H9 (cell line): ENCODE results near the gene ZNF831. TPM values are rescaled to one million over a fixed set of nuclear protein-coding genes. Genes with fewer than 3 reads are reported as not detected.

Experiments used
- DNase-seq: peaks from one replicate; pipeline ENCODE4 v3.0.0-alpha.2; 2017
- H2AFZ ChIP-seq: one replicate; pipeline ENCODE4 v1.6.1; 2013; ENCODE audit warnings: mild to moderate bottlenecking, low read length, control low read depth, moderate library complexity
- H2AK5ac ChIP-seq: 2 replicates; pipeline ENCODE4 v1.6.1; 2013; ENCODE audit warnings: low read length, control low read depth, mixed read lengths; ENCODE audit not compliant: insufficient read length
- H2BK120ac ChIP-seq: one replicate; pipeline ENCODE4 v1.6.1; 2013; ENCODE audit warnings: low read depth, mild to moderate bottlenecking, low read length, control low read depth, inconsistent platforms; ENCODE audit not compliant: poor library complexity, severe bottlenecking
- H2BK12ac ChIP-seq: 2 replicates; pipeline ENCODE4 v1.6.1; 2013; ENCODE audit warnings: low read length, control low read depth, mixed read lengths, low read depth; ENCODE audit not compliant: insufficient read length
- H2BK15ac ChIP-seq: 2 replicates; pipeline ENCODE4 v1.6.1; 2013; ENCODE audit warnings: low read depth, low read length, control low read depth
- H2BK20ac ChIP-seq: one replicate; pipeline ENCODE4 v1.6.1; 2013; ENCODE audit warnings: low read depth, mild to moderate bottlenecking, low read length, control low read depth, inconsistent platforms; ENCODE audit not compliant: poor library complexity, severe bottlenecking
- H2BK5ac ChIP-seq: 2 replicates; pipeline ENCODE4 v1.6.1; 2013; ENCODE audit warnings: low read length, control low read depth, mixed read lengths; ENCODE audit not compliant: insufficient read length
- H3K14ac ChIP-seq: 2 replicates; pipeline ENCODE4 v1.6.1; 2013; ENCODE audit warnings: low read length, control low read depth; ENCODE audit not compliant: insufficient read depth
- H3K18ac ChIP-seq: 2 replicates; pipeline ENCODE4 v1.6.1; 2013; ENCODE audit warnings: low read depth, mild to moderate bottlenecking, mixed read lengths, low read length, control low read depth; ENCODE audit not compliant: insufficient read length
- H3K23ac ChIP-seq: 2 replicates; pipeline ENCODE4 v1.6.1; 2013; ENCODE audit warnings: low read length, control low read depth, mixed read lengths, low read depth; ENCODE audit not compliant: insufficient read length
- H3K23me2 ChIP-seq: 2 replicates; pipeline ENCODE4 v1.6.1; 2013; ENCODE audit warnings: low read depth, mild to moderate bottlenecking, mixed read lengths, low read length, control low read depth; ENCODE audit not compliant: insufficient read length, poor library complexity, severe bottlenecking
- H3K27ac ChIP-seq: 2 replicates; pipeline ENCODE4 v1.5.1; 2013; ENCODE audit warnings: low read length, control low read depth, mixed read lengths, low read depth; ENCODE audit not compliant: insufficient read length
- H3K27me3 ChIP-seq: 2 replicates; pipeline ENCODE4 v1.6.1; 2013; ENCODE audit warnings: low read length, control low read depth, inconsistent platforms; ENCODE audit not compliant: insufficient read depth
- H3K4ac ChIP-seq: 2 replicates; pipeline ENCODE4 v1.6.1; 2013; ENCODE audit warnings: low read depth, mild to moderate bottlenecking, control low read depth, inconsistent platforms, low read length, moderate library complexity
- H3K4me1 ChIP-seq: 2 replicates; pipeline ENCODE4 v1.6.1; 2013; ENCODE audit warnings: low read length, control low read depth, inconsistent platforms; ENCODE audit not compliant: insufficient read depth
- H3K4me2 ChIP-seq: 2 replicates; pipeline ENCODE4 v1.6.1; 2013; ENCODE audit warnings: low read length, control low read depth, mixed read lengths; ENCODE audit not compliant: insufficient read length, insufficient read depth
- H3K56ac ChIP-seq: 2 replicates; pipeline ENCODE4 v1.6.1; 2013; ENCODE audit warnings: low read depth, mild to moderate bottlenecking, mixed read lengths, low read length, control low read depth; ENCODE audit not compliant: insufficient read length
- H3K79me1 ChIP-seq: 2 replicates; pipeline ENCODE4 v1.6.1; 2013; ENCODE audit warnings: low read depth, mild to moderate bottlenecking, moderate library complexity, low read length, control low read depth, inconsistent platforms; ENCODE audit not compliant: insufficient read depth, poor library complexity, severe bottlenecking
- H3K79me2 ChIP-seq: 2 replicates; pipeline ENCODE4 v1.6.1; 2013; ENCODE audit warnings: low read length, control low read depth, inconsistent platforms; ENCODE audit not compliant: insufficient read depth
- H3K9ac ChIP-seq: 2 replicates; pipeline ENCODE4 v1.6.1; 2013; ENCODE audit warnings: low read length, control low read depth, mixed read lengths; ENCODE audit not compliant: insufficient read length; ENCODE audit errors: extremely low read depth
- H3K9me3 ChIP-seq: one replicate; pipeline ENCODE4 v1.6.1; 2013; ENCODE audit warnings: low read depth, low read length, inconsistent platforms; ENCODE audit not compliant: control insufficient read depth
- H3T11ph ChIP-seq: one replicate; pipeline ENCODE4 v1.6.1; 2013; ENCODE audit warnings: mild to moderate bottlenecking, low read length, control low read depth, inconsistent platforms
- H4K20me1 ChIP-seq: one replicate; pipeline ENCODE4 v1.6.1; 2013; ENCODE audit not compliant: control insufficient read depth, insufficient read length, insufficient read depth
- H4K5ac ChIP-seq: 2 replicates; pipeline ENCODE4 v1.6.1; 2013; ENCODE audit warnings: low read depth, mild to moderate bottlenecking, mixed read lengths, low read length, control low read depth; ENCODE audit not compliant: insufficient read length
- H4K8ac ChIP-seq: replicated peaks from 2 replicates; pipeline ENCODE4 v1.6.1; 2013; ENCODE audit warnings: low read length, control low read depth, mixed read lengths, low read depth; ENCODE audit not compliant: insufficient read length
- H4K91ac ChIP-seq: 2 replicates; pipeline ENCODE4 v1.6.1; 2013; ENCODE audit warnings: low read depth, mild to moderate bottlenecking, moderate library complexity, mixed read lengths, low read length, control low read depth; ENCODE audit not compliant: insufficient read length
- H3K27ac Mint-ChIP-seq, 3 experiments: 2 replicates in 2 of 3; 3 replicates in 1 of 3; pipeline ENCODE4 v1.8.0; 2020 to 2021; ENCODE audit warnings: mixed read lengths in 3 of 3, mild to moderate bottlenecking in 1 of 3, moderate library complexity in 1 of 3
- H3K27me3 Mint-ChIP-seq: 2 replicates; pipeline ENCODE4 v1.8.0; 2021; ENCODE audit warnings: low read depth, mild to moderate bottlenecking, moderate library complexity, mixed read lengths
- H3K36me3 Mint-ChIP-seq, 3 experiments: 2 replicates in 2 of 3; 3 replicates in 1 of 3; pipeline ENCODE4 v1.8.0; 2020 to 2021; ENCODE audit warnings: low read depth in 3 of 3, mixed read lengths in 3 of 3; ENCODE audit not compliant: insufficient read depth in 1 of 3
- H3K4me1 Mint-ChIP-seq, 2 experiments: 2 replicates each; pipeline ENCODE4 v1.8.0; 2020; ENCODE audit warnings: mixed read lengths in 2 of 2
- H3K4me3 Mint-ChIP-seq, 2 experiments: 2 replicates in 1 of 2; 3 replicates in 1 of 2; pipeline ENCODE4 v1.8.0; 2020 to 2021; ENCODE audit warnings: mild to moderate bottlenecking in 2 of 2, mixed read lengths in 2 of 2, moderate library complexity in 1 of 2
- H3K9me3 Mint-ChIP-seq, 2 experiments: 2 replicates in 1 of 2; 3 replicates in 1 of 2; pipeline ENCODE4 v1.8.0; 2020; ENCODE audit warnings: mild to moderate bottlenecking in 2 of 2, mixed read lengths in 2 of 2, moderate library complexity in 1 of 2
- WGBS: extraction: QIAGEN DNeasy Blood & Tissue Kit; methylation state at CpG from one replicate; pipeline ENCODE4 v1.1.7; 2013; ENCODE audit warnings: missing lambda C conversion rate, low lambda C conversion rate, mixed read lengths; ENCODE audit not compliant: insufficient read length; ENCODE audit errors: extremely low coverage; 5-methylcytosine and 5-hydroxymethylcytosine counted together
- total RNA-seq: library from RNA; stranded (reverse); gene quantifications from 2 replicates; pipeline ENCODE4 v1.2.1, GENCODE V29; 2021
- TF ChIP-seq, protein P1 (sequence below): fragments of 200-600 bp; sonication (generic); conservative IDR thresholded peaks from 3 replicates; pipeline ENCODE4 v1.8.0; 2021; ENCODE audit warnings: antibody characterized with exemption, mild to moderate bottlenecking

The ZNF831 gene
- total RNA-seq, 1 experiment from 2014 or later, result not detected

DNA sequence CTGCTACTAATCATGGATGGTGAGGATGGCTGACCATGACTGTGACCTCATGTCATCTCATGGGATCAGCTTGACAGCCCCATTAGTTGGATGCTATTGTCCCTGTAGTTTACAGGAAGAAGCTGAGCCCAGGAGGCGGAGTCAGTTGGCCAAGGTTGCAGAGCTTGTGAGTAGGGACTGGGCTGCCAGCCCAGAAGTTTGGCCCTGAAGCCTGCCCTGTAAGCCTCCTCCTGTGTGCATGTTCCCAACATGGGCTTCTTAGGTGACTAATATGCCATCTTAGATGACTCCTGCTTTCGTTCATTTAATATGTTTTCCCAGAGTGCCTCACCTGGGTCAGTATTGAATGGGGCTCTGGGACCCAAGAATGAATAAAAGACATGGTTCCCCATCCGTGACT lies 143.6 kb downstream of the ZNF831 start:
- no peak overlapping the region for H2BK12ac ChIP-seq
- H3K79me1 ChIP-seq, result no peaks in the 10 kb centered on the region
- no peak overlapping the region for H3K27ac ChIP-seq
- no peak overlapping the region for H3K4ac ChIP-seq
- no peak overlapping the region for H2BK5ac ChIP-seq
- H3K14ac ChIP-seq, result no peak overlapping the region
- H3K9me3 ChIP-seq, result no peaks in the 10 kb centered on the region
- Mint-ChIP-seq H3K27ac (no peak overlapping the region), H3K4me1 (peaks cover 7 to 11% of the 10 kb centered on the region in 2 experiments; a peak in 3 of 4 replicates), H3K9me3 (no peaks in the 10 kb centered on the region), H3K4me3 (no peak overlapping the region), H3K36me3 (no peaks in the 10 kb centered on the region), H3K27me3 (peaks cover 42% of the 10 kb centered on the region)
- H2BK20ac ChIP-seq, result no peak overlapping the region
- H3K4me2 ChIP-seq, result no peak overlapping the region
- H3K27me3 ChIP-seq, result peaks cover 2% of the 10 kb centered on the region; the same call in 1 of the 2 replicates
- H3K18ac ChIP-seq, result no peak overlapping the region
- H2BK15ac ChIP-seq, result no peak overlapping the region
- WGBS, result no CpG with 5 or more reads among the region's 3 CpGs
- no peak overlapping the region for H3T11ph ChIP-seq
- no peak overlapping the region for H4K91ac ChIP-seq
- no peak overlapping the region for H3K56ac ChIP-seq
- H4K5ac ChIP-seq, result no peak overlapping the region
- no peak overlapping the region for H2AFZ ChIP-seq
- no peak overlapping the region for H4K8ac ChIP-seq
- no peaks in the 10 kb centered on the region for H3K23me2 ChIP-seq
- H2AK5ac ChIP-seq, result no peak overlapping the region
- TF ChIP-seq, protein P1, sequence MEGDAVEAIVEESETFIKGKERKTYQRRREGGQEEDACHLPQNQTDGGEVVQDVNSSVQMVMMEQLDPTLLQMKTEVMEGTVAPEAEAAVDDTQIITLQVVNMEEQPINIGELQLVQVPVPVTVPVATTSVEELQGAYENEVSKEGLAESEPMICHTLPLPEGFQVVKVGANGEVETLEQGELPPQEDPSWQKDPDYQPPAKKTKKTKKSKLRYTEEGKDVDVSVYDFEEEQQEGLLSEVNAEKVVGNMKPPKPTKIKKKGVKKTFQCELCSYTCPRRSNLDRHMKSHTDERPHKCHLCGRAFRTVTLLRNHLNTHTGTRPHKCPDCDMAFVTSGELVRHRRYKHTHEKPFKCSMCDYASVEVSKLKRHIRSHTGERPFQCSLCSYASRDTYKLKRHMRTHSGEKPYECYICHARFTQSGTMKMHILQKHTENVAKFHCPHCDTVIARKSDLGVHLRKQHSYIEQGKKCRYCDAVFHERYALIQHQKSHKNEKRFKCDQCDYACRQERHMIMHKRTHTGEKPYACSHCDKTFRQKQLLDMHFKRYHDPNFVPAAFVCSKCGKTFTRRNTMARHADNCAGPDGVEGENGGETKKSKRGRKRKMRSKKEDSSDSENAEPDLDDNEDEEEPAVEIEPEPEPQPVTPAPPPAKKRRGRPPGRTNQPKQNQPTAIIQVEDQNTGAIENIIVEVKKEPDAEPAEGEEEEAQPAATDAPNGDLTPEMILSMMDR, result no peak
- no peak overlapping the region for H3K9ac ChIP-seq
- no peak for DNase-seq
- no peaks in the 10 kb centered on the region for H3K4me1 ChIP-seq
- H2BK120ac ChIP-seq, result no peak overlapping the region
- no peak overlapping the region for H3K23ac ChIP-seq
- no peaks in the 10 kb centered on the region for H4K20me1 ChIP-seq
- no peaks in the 10 kb centered on the region for H3K79me2 ChIP-seq

Other genes with a start within 250 kb of the ZNF831 start
- gene NELFCD, start 182.6 kb upstream of the ZNF831 start, total RNA-seq, result 53.5 and 57.8 TPM in 2 replicates
- 35.7 and 37.6 TPM in 2 replicates for gene CTSZ, start 156.6 kb upstream of the ZNF831 start, total RNA-seq
- gene TUBB1, start 144.4 kb upstream of the ZNF831 start, total RNA-seq, result not detected in 2 replicates
- 47.4 and 52.7 TPM in 2 replicates for gene ATP5F1E, start 131.5 kb upstream of the ZNF831 start, total RNA-seq
- 52.6 and 56.5 TPM in 2 replicates for gene PRELID3B, start 121.0 kb upstream of the ZNF831 start, total RNA-seq
- gene EDN3, start 136.8 kb downstream of the ZNF831 start, total RNA-seq, result 0.20 and 0.24 TPM in 2 replicates